ELR (cell line): ENCODE data around the gene TK2.
A peak's percentile ranks its signal among the peaks of the same experiment; 100 is the strongest.

Experiments
- DNase-seq: peaks from one replicate; pipeline ENCODE4 v3.0.0-alpha.2; 2015; ENCODE audit warnings: low read depth

Gene TK2

GRCh38 chr16:66481943-66482390 lies 68.0 kb downstream of the TK2 start:
- no peak for DNase-seq

- DNase-seq, result no peak
Observed at GRCh38 chr16:66481081-66481942, 68.6 kb downstream of the TK2 start.

- no peak for DNase-seq
Observed at GRCh38 chr16:66480265-66481080, 69.4 kb downstream of the TK2 start.

- no peak for DNase-seq
Observed at GRCh38 chr16:66479661-66480264, 70.2 kb downstream of the TK2 start.

GRCh38 chr16:66478733-66479511 lies 71.0 kb downstream of the TK2 start:
- peak; percentile 80 for DNase-seq

- DNase-seq, result no peak
Observed at GRCh38 chr16:66477028-66477515, 72.8 kb downstream of the TK2 start.

GRCh38 chr16:66476328-66477027 lies 73.4 kb downstream of the TK2 start:
- DNase-seq, result no peak

GRCh38 chr16:66475232-66475631 lies 74.7 kb downstream of the TK2 start:
- no peak for DNase-seq

GRCh38 chr16:66474750-66475199 lies 75.1 kb downstream of the TK2 start:
- no peak for DNase-seq

- DNase-seq, result peak; percentile 32
Observed at GRCh38 chr16:66473654-66474519, 76.0 kb downstream of the TK2 start.

GRCh38 chr16:66473051-66473571 lies 76.8 kb downstream of the TK2 start:
- DNase-seq, result no peak

- DNase-seq, result no peak
Observed at GRCh38 chr16:66471716-66472393, 78.1 kb downstream of the TK2 start.

- no peak for DNase-seq
Observed at GRCh38 chr16:66471264-66471663, 78.7 kb downstream of the TK2 start.

GRCh38 chr16:66470556-66470955 lies 79.4 kb downstream of the TK2 start:
- DNase-seq, result no peak

- no peak for DNase-seq
Observed at GRCh38 chr16:66469947-66470546, 79.9 kb downstream of the TK2 start.

GRCh38 chr16:66469291-66469946 lies 80.5 kb downstream of the TK2 start:
- DNase-seq, result no peak

- no peak for DNase-seq
Observed at GRCh38 chr16:66468321-66468965, 81.5 kb downstream of the TK2 start.

GRCh38 chr16:66467611-66468010 lies 82.3 kb downstream of the TK2 start:
- DNase-seq, result no peak
